ENCODE measurements around the gene POPDC2. TPM values are rescaled to one million over a fixed set of nuclear protein-coding genes. Genes with fewer than 3 reads are reported as not detected.
A peak's percentile ranks its signal among the peaks of the same experiment; 100 is the strongest.
"Not testable (repeated sequence)": the region's sequence is repeated elsewhere in the genome, so short reads cannot be mapped to it uniquely, and the experiment has no call there.

Gene POPDC2
- total RNA-seq, 3 donors from 2014 or later: 0.84 to 2.3 (median 2.0) TPM

- ATAC-seq: no peak
These were observed 60.7 kb downstream of the POPDC2 start for GRCh38 chr3:119599558-119600174.

GRCh38 chr3:119598410-119599098 lies 61.8 kb downstream of the POPDC2 start:
- Mint-ChIP-seq H3K9me3 (no peaks in the 10 kb centered on the region), H3K4me3 (no peak overlapping the region), H3K36me3 (ENCODE audit: insufficient read depth) (no peaks in the 10 kb centered on the region), H3K27me3 (ENCODE audit: low read depth) (no peaks in the 10 kb centered on the region), H3K4me1 (ENCODE audit: low read depth) (peaks cover 9% of the 10 kb centered on the region)
- peak in 1 of 2 donors; percentile 40 for ATAC-seq
- no peak for DNase-seq

More at GRCh38 chr3:119599558-119600174, 60.7 kb downstream of the POPDC2 start:
- no peaks in the 10 kb centered on the region for H3K9me3 Mint-ChIP-seq
- peaks cover 3% of the 10 kb centered on the region for H3K27me3 Mint-ChIP-seq (ENCODE audit: low read depth)
- peaks cover 9% of the 10 kb centered on the region for H3K4me1 Mint-ChIP-seq (ENCODE audit: low read depth)
- no peaks in the 10 kb centered on the region for H3K36me3 Mint-ChIP-seq (ENCODE audit: insufficient read depth)
- H3K4me3 Mint-ChIP-seq: no peak overlapping the region
- no peak for DNase-seq

- no peaks in the 10 kb centered on the region for H3K9me3 Mint-ChIP-seq
- H3K36me3 Mint-ChIP-seq (ENCODE audit: insufficient read depth): no peaks in the 10 kb centered on the region
- ATAC-seq (no peak), DNase-seq (no peak)
- no peaks in the 10 kb centered on the region for H3K27me3 Mint-ChIP-seq (ENCODE audit: low read depth)
- H3K4me1 Mint-ChIP-seq (ENCODE audit: low read depth): peaks cover 9% of the 10 kb centered on the region
- H3K4me3 Mint-ChIP-seq: no peak within 1 kb of the TSS
These were observed 62.7 kb downstream of the POPDC2 start, which contains the start of gene PLA1A for GRCh38 chr3:119597548-119598288. TSS of gene PLA1A (plus strand) at chr3:119597885. CDS start at chr3:119597914, 29 bp downstream.

- Mint-ChIP-seq H3K36me3 (ENCODE audit: insufficient read depth) (no peaks in the 10 kb centered on the region), H3K4me1 (ENCODE audit: low read depth) (peaks cover 9% of the 10 kb centered on the region), H3K4me3 (no peak overlapping the region), H3K9me3 (no peaks in the 10 kb centered on the region), H3K27me3 (ENCODE audit: low read depth) (no peaks in the 10 kb centered on the region)
- ATAC-seq (no peak), DNase-seq (no peak)
These were observed 64.0 kb downstream of the POPDC2 start for GRCh38 chr3:119596398-119596797.

GRCh38 chr3:119595639-119596334 lies 64.6 kb downstream of the POPDC2 start:
- Mint-ChIP-seq H3K4me3 (no peak overlapping the region), H3K36me3 (ENCODE audit: insufficient read depth) (no peaks in the 10 kb centered on the region), H3K4me1 (ENCODE audit: low read depth) (peaks cover 4% of the 10 kb centered on the region), H3K27me3 (ENCODE audit: low read depth) (no peaks in the 10 kb centered on the region), H3K9me3 (no peaks in the 10 kb centered on the region)
- DNase-seq (no peak), ATAC-seq (no peak)

DNA sequence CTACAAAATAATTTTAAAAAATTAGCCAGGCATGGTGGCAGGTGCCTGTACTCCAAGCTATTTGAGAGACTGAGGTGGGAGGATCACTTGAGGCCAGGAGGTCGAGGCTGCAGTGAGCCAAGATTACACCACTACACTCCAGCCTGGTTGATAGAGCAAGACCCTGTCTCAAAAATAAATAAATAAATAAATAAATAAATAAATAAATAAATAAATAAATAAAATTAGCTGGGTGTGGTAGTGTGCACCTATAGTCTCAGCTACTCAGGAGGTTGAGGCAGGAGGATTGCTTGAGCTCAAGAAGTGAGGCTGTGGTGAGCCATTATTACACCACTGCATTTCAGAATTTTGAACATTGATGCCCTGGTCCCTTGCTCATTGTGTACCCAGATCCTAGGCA lies 65.5 kb downstream of the POPDC2 start:
- not testable (repeated sequence) for H3K36me3 Mint-ChIP-seq (ENCODE audit: insufficient read depth); DNase-seq; H3K27me3 Mint-ChIP-seq (ENCODE audit: low read depth)

DNA sequence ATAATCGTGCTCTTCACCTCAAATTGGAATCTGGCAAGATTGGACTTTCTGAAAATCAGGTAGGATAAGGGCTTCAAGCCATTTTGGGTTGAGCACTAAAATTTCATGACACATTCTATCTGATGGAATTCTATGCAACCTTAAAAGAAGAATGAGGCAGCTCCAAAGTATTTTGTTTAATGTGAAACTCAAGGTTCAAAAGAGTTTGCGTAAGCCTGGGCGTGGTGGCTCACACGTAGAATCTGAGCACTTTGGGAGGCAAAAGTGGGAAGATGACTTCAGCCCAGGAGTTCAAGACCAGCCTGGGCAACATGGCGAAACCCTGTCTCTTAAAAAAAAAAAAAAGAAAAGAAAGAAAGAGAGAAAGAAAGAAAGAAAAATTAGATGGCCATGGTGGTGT lies 66.3 kb downstream of the POPDC2 start:
- no peak for DNase-seq
- Mint-ChIP-seq H3K27me3 (ENCODE audit: low read depth) (peaks cover 5% of the 10 kb centered on the region), H3K36me3 (ENCODE audit: insufficient read depth) (peaks cover 5% of the 10 kb centered on the region), H3K9me3 (no peaks in the 10 kb centered on the region), H3K4me3 (no peak overlapping the region), H3K4me1 (ENCODE audit: low read depth) (peaks cover 4% of the 10 kb centered on the region)
- ATAC-seq: no peak

More for the DNA sequence above, 65.5 kb downstream of the POPDC2 start:
- H3K9me3 Mint-ChIP-seq; ATAC-seq; H3K4me3 Mint-ChIP-seq; H3K4me1 Mint-ChIP-seq (ENCODE audit: low read depth): not testable (repeated sequence)

GRCh38 chr3:119592861-119593260 lies 67.5 kb downstream of the POPDC2 start:
- Mint-ChIP-seq H3K27me3 (ENCODE audit: low read depth) (peaks cover 11% of the 10 kb centered on the region), H3K4me3 (no peak overlapping the region)
- DNase-seq: no peak

More at GRCh38 chr3:119592861-119593260, 67.5 kb downstream of the POPDC2 start:
- H3K36me3 Mint-ChIP-seq (ENCODE audit: insufficient read depth): peaks cover 7% of the 10 kb centered on the region
- no peaks in the 10 kb centered on the region for H3K9me3 Mint-ChIP-seq
- peaks cover 13% of the 10 kb centered on the region for H3K4me1 Mint-ChIP-seq (ENCODE audit: low read depth)
- no peak for ATAC-seq

Other genes with a start within 250 kb of the POPDC2 start
- 10 to 100 TPM; 44.2 to 53.2 (median 45.4) TPM for gene TMEM39A, start 197.0 kb downstream of the POPDC2 start, total RNA-seq
- gene POGLUT1, start 191.6 kb downstream of the POPDC2 start, total RNA-seq: 10 to 100 TPM; 16.4 to 22.4 (median 17.5) TPM
- 100 to 1,000 TPM; 112 to 120 (median 118) TPM for gene TIMMDC1, start 162.0 kb downstream of the POPDC2 start, total RNA-seq
- 1 to 10 TPM; 1.6 to 6.2 (median 3.3) TPM for gene CD80, start 101.0 kb downstream of the POPDC2 start, total RNA-seq
- gene ADPRH, start 81.1 kb downstream of the POPDC2 start, total RNA-seq: 1 to 10 TPM; 1.6 to 3.3 (median 2.5) TPM
- not detected for gene PLA1A, start 62.7 kb downstream of the POPDC2 start, total RNA-seq
- gene COX17, start 16.8 kb upstream of the POPDC2 start, total RNA-seq: 100 to 1,000 TPM in 2 of 3 donors, 10 to 100 TPM in 1; 94.7 to 118 (median 106) TPM
- gene CFAP91, start 42.4 kb upstream of the POPDC2 start, total RNA-seq: under 1 TPM; 0.16 to 0.29 (median 0.25) TPM
- under 1 TPM; 0.41 to 0.76 (median 0.47) TPM for gene NR1I2, start 121.5 kb upstream of the POPDC2 start, total RNA-seq